SK-N-SH treated with all-trans-retinoic acid at 6 μM for 48 hours (cell line): ENCODE data around the gene GTF2H1.

Source experiments
- CREB5 ChIP-seq: fragments of 250-450 bp; sonication (Bioruptor Pico); IDR thresholded peaks from 2 replicates; pipeline ENCODE4 v1.5.1; 2020; ENCODE audit warnings: low read depth, mild to moderate bottlenecking, moderate library complexity
- PATZ1 ChIP-seq: fragments of 250-450 bp; sonication (Bioruptor Pico); IDR thresholded peaks from 2 replicates; pipeline ENCODE4 v1.8.0; 2020; ENCODE audit warnings: mild to moderate bottlenecking, moderate library complexity, borderline replicate concordance
- ZNF565 ChIP-seq: fragments of 450-650 bp; formaldehyde crosslinking; conservative IDR thresholded peaks from 2 replicates; pipeline ENCODE4 v1.5.0; 2020; ENCODE audit warnings: low read depth, mild to moderate bottlenecking, moderate library complexity

GRCh38 chr11:18404062-18404461 lies 81.7 kb downstream of the GTF2H1 start:
- no peak for TF ChIP-seq CREB5
- no peak for TF ChIP-seq PATZ1 (CRISPR knock-in tag)
- TF ChIP-seq ZNF565 (CRISPR knock-in tag) = no peak
